GM19099 (cell line): Measurements from ENCODE around the gene SLC7A11.

Experiments used
- POLR2A ChIP-seq: IDR thresholded peaks from 3 replicates; pipeline ENCODE4 v1.6.1; 2011; ENCODE audit warnings: low read depth; ENCODE audit not compliant: insufficient read length; ENCODE audit errors: extremely low read depth

Gene SLC7A11

DNA sequence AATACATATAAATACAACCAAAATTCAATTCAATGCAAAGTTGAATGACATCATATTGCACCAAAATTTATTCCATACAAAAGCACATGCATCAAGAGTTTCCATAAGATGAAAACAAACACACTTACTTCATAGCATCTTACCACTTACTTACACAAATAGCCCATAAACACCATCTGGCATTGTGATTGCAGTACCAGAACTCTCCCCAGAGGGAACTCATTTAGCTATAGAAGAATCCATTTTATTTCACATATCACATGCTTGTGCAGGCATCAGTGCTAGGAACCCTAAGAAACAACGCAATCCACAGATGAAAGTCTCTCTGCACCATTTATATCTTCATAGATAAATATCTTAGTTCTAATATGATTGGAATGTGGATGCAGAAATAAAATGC is 77.9 kb downstream of the SLC7A11 start:
- no peak for TF ChIP-seq POLR2A

DNA sequence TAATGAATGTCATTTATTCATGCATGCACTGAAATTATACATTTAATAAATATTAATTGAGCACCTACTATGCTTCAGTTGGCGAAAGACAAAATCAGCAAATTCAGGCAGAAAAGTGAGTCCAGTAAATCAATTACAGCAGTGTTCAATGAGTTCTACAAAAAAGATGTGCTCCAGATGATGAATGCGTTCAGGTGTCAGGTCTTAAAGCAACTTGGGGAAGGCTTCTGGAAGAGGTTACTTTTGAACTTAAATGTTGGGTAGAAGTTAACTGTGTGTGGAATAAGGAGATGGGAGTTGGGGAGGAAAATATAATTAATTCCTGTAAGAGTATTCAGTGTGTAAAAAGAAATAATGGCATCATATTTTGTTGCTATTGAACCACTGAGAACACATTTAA is 79.0 kb downstream of the SLC7A11 start:
- no peak for TF ChIP-seq POLR2A

- no peak for TF ChIP-seq POLR2A
Observed at GRCh38 chr4:138162259-138162658, 79.9 kb downstream of the SLC7A11 start.

- no peak for TF ChIP-seq POLR2A
Observed at GRCh38 chr4:138161351-138161750, 80.8 kb downstream of the SLC7A11 start.

- no peak for TF ChIP-seq POLR2A
Observed at GRCh38 chr4:138158746-138159297, 83.3 kb downstream of the SLC7A11 start.

- TF ChIP-seq POLR2A: no peak
Observed at GRCh38 chr4:138140879-138141278, 101.3 kb downstream of the SLC7A11 start.

DNA sequence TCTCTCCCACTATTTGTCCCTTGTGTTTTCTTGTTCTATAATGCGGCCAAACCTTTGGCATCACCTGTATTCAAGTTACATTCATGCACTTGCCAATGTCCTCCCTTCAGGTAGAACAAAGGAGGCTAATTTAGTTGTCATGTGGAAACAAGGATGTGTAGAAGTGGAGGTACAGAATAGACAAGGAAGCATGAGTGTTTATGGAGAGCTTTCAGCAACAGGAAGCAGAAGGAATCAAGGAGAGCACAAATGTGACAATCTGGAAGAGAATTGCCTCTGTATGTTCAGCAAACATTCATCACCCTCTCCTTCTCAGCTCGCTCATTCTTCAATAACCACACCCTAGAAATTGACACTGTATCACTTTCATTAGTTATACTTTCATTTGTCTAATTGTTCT is 103.4 kb downstream of the SLC7A11 start:
- no peak for TF ChIP-seq POLR2A

- TF ChIP-seq POLR2A: no peak
Observed at GRCh38 chr4:138135610-138136009, 106.5 kb downstream of the SLC7A11 start.

GRCh38 chr4:138118270-138118669 is 123.9 kb downstream of the SLC7A11 start:
- TF ChIP-seq POLR2A: no peak

GRCh38 chr4:138115053-138115452 is 127.1 kb downstream of the SLC7A11 start:
- TF ChIP-seq POLR2A: no peak

GRCh38 chr4:138114434-138114833 is 127.7 kb downstream of the SLC7A11 start:
- TF ChIP-seq POLR2A: no peak
